Prostate gland (tissue), 2 donors: Measurements from ENCODE around the gene FBXO3.

ENCODE experiments used
- POLR2A ChIP-seq: fragments of 450-650 bp; IDR thresholded peaks from one replicate; pipeline ENCODE4 v1.6.1; 2016; ENCODE audit warnings: antibody characterized with exemption, mild to moderate bottlenecking
- TF ChIP-seq, protein P1 (sequence below), 4 experiments: fragments of 200-600 bp in 2 of 4; fragments of 450-650 bp in 2 of 4; sonication (generic) in 2 of 4; IDR thresholded peaks; 1 replicate in 3 of 4; 2 replicates in 1 of 4; pipeline ENCODE4 v1.5.1; 2016 to 2019; ENCODE audit warnings: antibody characterized with exemption in 4 of 4, mild to moderate bottlenecking in 2 of 4, moderate library complexity in 2 of 4

DNA sequence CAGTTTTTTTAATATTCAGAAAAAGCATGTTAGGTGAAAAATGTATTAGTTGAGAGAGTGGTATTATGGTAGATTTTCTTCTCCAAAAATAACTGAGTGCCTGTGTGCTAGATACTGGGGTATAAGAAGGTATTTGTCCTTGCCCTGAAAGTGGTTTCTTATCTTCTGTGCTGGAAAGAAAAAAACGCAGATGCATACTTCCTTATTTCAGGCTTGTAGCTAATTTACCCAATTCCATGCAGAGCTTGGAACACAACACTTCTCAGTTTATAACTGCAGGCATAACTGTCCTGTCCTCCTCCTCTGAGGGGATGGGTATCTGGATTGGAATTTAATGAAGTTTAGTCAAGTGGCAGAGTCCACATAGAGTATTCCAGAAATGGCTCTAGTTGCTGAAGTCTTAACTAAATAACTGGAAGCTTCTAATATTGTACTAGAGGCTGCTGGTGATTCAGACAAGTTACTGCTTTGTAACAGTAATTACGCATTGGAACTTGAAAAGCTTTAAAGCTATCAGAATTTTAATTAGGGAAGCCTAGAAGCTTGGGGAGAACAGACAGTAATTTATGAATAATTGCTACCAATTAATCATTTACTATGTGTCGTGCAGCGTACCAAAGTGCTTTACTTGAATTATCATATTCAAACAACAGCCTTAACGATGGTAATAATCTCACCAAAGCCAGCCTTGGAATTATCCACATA lies 61.0 kb downstream of the FBXO3 start:
- TF ChIP-seq POLR2A: no peak
- TF ChIP-seq, protein P1, sequence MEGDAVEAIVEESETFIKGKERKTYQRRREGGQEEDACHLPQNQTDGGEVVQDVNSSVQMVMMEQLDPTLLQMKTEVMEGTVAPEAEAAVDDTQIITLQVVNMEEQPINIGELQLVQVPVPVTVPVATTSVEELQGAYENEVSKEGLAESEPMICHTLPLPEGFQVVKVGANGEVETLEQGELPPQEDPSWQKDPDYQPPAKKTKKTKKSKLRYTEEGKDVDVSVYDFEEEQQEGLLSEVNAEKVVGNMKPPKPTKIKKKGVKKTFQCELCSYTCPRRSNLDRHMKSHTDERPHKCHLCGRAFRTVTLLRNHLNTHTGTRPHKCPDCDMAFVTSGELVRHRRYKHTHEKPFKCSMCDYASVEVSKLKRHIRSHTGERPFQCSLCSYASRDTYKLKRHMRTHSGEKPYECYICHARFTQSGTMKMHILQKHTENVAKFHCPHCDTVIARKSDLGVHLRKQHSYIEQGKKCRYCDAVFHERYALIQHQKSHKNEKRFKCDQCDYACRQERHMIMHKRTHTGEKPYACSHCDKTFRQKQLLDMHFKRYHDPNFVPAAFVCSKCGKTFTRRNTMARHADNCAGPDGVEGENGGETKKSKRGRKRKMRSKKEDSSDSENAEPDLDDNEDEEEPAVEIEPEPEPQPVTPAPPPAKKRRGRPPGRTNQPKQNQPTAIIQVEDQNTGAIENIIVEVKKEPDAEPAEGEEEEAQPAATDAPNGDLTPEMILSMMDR (IDR thresholded peaks at IDR 0.05): no peak
